NCI-H1092 (cell line): ENCODE results near the gene SIVA1.
"Not testable (repeated sequence)": the region's sequence is repeated elsewhere in the genome, so short reads cannot be mapped to it uniquely, and the experiment has no call there.

Source experiments
- DNase-seq: peaks from one replicate; lab custom pipeline; 2025; lab: John Stamatoyannopoulos, UW

SIVA1 gene

GRCh38 chr14:104734991-104735779 is 17.8 kb upstream of the SIVA1 start:
- DNase-seq, result no peak

GRCh38 chr14:104735830-104736642 is 16.9 kb upstream of the SIVA1 start:
- no peak for DNase-seq

- no peak for DNase-seq
Observed at GRCh38 chr14:104738375-104739019, 14.4 kb upstream of the SIVA1 start.

- no peak for DNase-seq
Observed at GRCh38 chr14:104739026-104739425, 13.9 kb upstream of the SIVA1 start.

- DNase-seq, result no peak
Observed at GRCh38 chr14:104739546-104740516, 13.1 kb upstream of the SIVA1 start.

- no peak for DNase-seq
Observed at GRCh38 chr14:104741108-104741802, 11.7 kb upstream of the SIVA1 start.

GRCh38 chr14:104741803-104742251 is 11.1 kb upstream of the SIVA1 start:
- no peak for DNase-seq

- DNase-seq, result no peak
Observed at GRCh38 chr14:104742586-104743455, 10.1 kb upstream of the SIVA1 start.

- no peak for DNase-seq
Observed at GRCh38 chr14:104743461-104744380, 9.2 kb upstream of the SIVA1 start.

GRCh38 chr14:104744484-104744883 is 8.5 kb upstream of the SIVA1 start:
- DNase-seq, result no peak

- DNase-seq, result no peak
Observed at GRCh38 chr14:104745431-104745830, 7.5 kb upstream of the SIVA1 start.

- no peak for DNase-seq
Observed at GRCh38 chr14:104746071-104746545, 6.8 kb upstream of the SIVA1 start.

GRCh38 chr14:104746934-104747481 is 5.9 kb upstream of the SIVA1 start:
- DNase-seq, result peak; percentile 57

GRCh38 chr14:104747876-104748275 is 5.1 kb upstream of the SIVA1 start:
- no peak for DNase-seq

GRCh38 chr14:104749111-104749649 is 3.8 kb upstream of the SIVA1 start:
- no peak for DNase-seq

GRCh38 chr14:104750056-104750752 is 2.7 kb upstream of the SIVA1 start:
- DNase-seq, result no peak

GRCh38 chr14:104750753-104751057 is 2.2 kb upstream of the SIVA1 start:
- DNase-seq, result not testable (repeated sequence)
